Measurements from ENCODE around the gene GAREM1. TPM values are rescaled to one million over a fixed set of nuclear protein-coding genes. Genes with fewer than 3 reads are reported as not detected.
A peak's percentile ranks its signal among the peaks of the same experiment; 100 is the strongest.

The GAREM1 gene
- polyA plus RNA-seq, 3 donors: 29.9 to 37.4 (median 34.2) TPM

- DNase-seq (ENCODE audit: extremely low read depth in 1 of 11, low read depth in 9 of 11, low spot score in 4 of 11): no peak
Observed at GRCh38 chr18:32286749-32287148, 183.9 kb downstream of the GAREM1 start.

GRCh38 chr18:32284284-32284683 is 186.4 kb downstream of the GAREM1 start:
- DNase-seq (ENCODE audit: extremely low read depth in 1 of 11, low read depth in 9 of 11, low spot score in 4 of 11): no peak

- DNase-seq (ENCODE audit: extremely low read depth in 1 of 11, low read depth in 9 of 11, low spot score in 4 of 11): no peak
Observed at GRCh38 chr18:32280911-32281310, 189.8 kb downstream of the GAREM1 start.

- DNase-seq (ENCODE audit: extremely low read depth in 1 of 11, low read depth in 9 of 11, low spot score in 4 of 11): no peak
Observed at GRCh38 chr18:32280188-32280783, 190.4 kb downstream of the GAREM1 start.

GRCh38 chr18:32278177-32278799 is 192.4 kb downstream of the GAREM1 start:
- no peak for DNase-seq (ENCODE audit: extremely low read depth in 1 of 11, low read depth in 9 of 11, low spot score in 4 of 11)

- no peak for DNase-seq (ENCODE audit: extremely low read depth in 1 of 11, low read depth in 9 of 11, low spot score in 4 of 11)
Observed at GRCh38 chr18:32277549-32277948, 193.1 kb downstream of the GAREM1 start.

- no peak for DNase-seq (ENCODE audit: extremely low read depth in 1 of 11, low read depth in 9 of 11, low spot score in 4 of 11)
Observed at GRCh38 chr18:32276906-32277305, 193.8 kb downstream of the GAREM1 start.

- DNase-seq (ENCODE audit: extremely low read depth in 1 of 11, low read depth in 9 of 11, low spot score in 4 of 11): no peak
Observed at GRCh38 chr18:32276256-32276655, 194.4 kb downstream of the GAREM1 start.

- no peak for DNase-seq (ENCODE audit: extremely low read depth in 1 of 11, low read depth in 9 of 11, low spot score in 4 of 11)
Observed at GRCh38 chr18:32275221-32275620, 195.5 kb downstream of the GAREM1 start.

- DNase-seq (ENCODE audit: extremely low read depth in 1 of 11, low read depth in 9 of 11, low spot score in 4 of 11): no peak
Observed at GRCh38 chr18:32274307-32274706, 196.4 kb downstream of the GAREM1 start.

GRCh38 chr18:32271672-32272208 is 198.9 kb downstream of the GAREM1 start:
- peak in 2 of 11 donors; percentile 30 to 33 for DNase-seq (ENCODE audit: extremely low read depth in 1 of 11, low read depth in 9 of 11, low spot score in 4 of 11)

GRCh38 chr18:32270341-32270740 is 200.3 kb downstream of the GAREM1 start:
- no peak for DNase-seq (ENCODE audit: extremely low read depth in 1 of 11, low read depth in 9 of 11, low spot score in 4 of 11)

- no peak for DNase-seq (ENCODE audit: extremely low read depth in 1 of 11, low read depth in 9 of 11, low spot score in 4 of 11)
Observed at GRCh38 chr18:32267463-32267862, 203.2 kb downstream of the GAREM1 start.

- DNase-seq (ENCODE audit: extremely low read depth in 1 of 11, low read depth in 9 of 11, low spot score in 4 of 11): no peak
Observed at GRCh38 chr18:32264401-32264800, 206.3 kb downstream of the GAREM1 start.

- DNase-seq (ENCODE audit: extremely low read depth in 1 of 11, low read depth in 9 of 11, low spot score in 4 of 11): no peak
Observed at GRCh38 chr18:32262092-32262491, 208.6 kb downstream of the GAREM1 start.

GRCh38 chr18:32261003-32261402 is 209.7 kb downstream of the GAREM1 start:
- no peak for DNase-seq (ENCODE audit: extremely low read depth in 1 of 11, low read depth in 9 of 11, low spot score in 4 of 11)

- no peak for DNase-seq (ENCODE audit: extremely low read depth in 1 of 11, low read depth in 9 of 11, low spot score in 4 of 11)
Observed at GRCh38 chr18:32259553-32259952, 211.1 kb downstream of the GAREM1 start.

GRCh38 chr18:32258558-32259204 is 212.0 kb downstream of the GAREM1 start:
- no peak for DNase-seq (ENCODE audit: extremely low read depth in 1 of 11, low read depth in 9 of 11, low spot score in 4 of 11)

- no peak for DNase-seq (ENCODE audit: extremely low read depth in 1 of 11, low read depth in 9 of 11, low spot score in 4 of 11)
Observed at GRCh38 chr18:32258148-32258547, 212.5 kb downstream of the GAREM1 start.

- no peak for DNase-seq (ENCODE audit: extremely low read depth in 1 of 11, low read depth in 9 of 11, low spot score in 4 of 11)
Observed at GRCh38 chr18:32257084-32257785, 213.4 kb downstream of the GAREM1 start.

Measured in renal cortex interstitium (tissue), 11 donors.